ENCODE results near the gene NELFCD. TPM values are rescaled to one million over a fixed set of nuclear protein-coding genes. Genes with fewer than 3 reads are reported as not detected.

The NELFCD gene
- total RNA-seq = 10 to 100 TPM; 24.5 to 27.5 TPM

GRCh38 chr20:58980711-58981627 is at the start of gene NELFCD:
Gene NELFCD (plus strand): TSS chr20:58981256. CDS start chr20:58981310, 54 bp downstream.
- H3K4me1 ChIP-seq = peaks cover 0 to 36% of the 10 kb centered on the region in 2 donors
- no peak for TF ChIP-seq CTCF (IDR thresholded peaks at IDR 0.05)
- peaks cover 0 to 3% of the 10 kb centered on the region in 2 donors for H3K9me3 ChIP-seq
- H3K27me3 ChIP-seq = no peaks in the 10 kb centered on the region
- H3K4me3 ChIP-seq = peak within 1 kb of the TSS; percentile 69 to 82
- no peaks in the 10 kb centered on the region for H3K36me3 ChIP-seq
- DNase-seq (ENCODE audit: low spot score) = peak; percentile 75
- H3K27ac ChIP-seq = peak within 1 kb of the TSS; percentile 71 to 86

GRCh38 chr20:58932170-58932569 is 48.9 kb upstream of the NELFCD start:
- H3K4me1 ChIP-seq = no peaks in the 10 kb centered on the region
- no peak overlapping the region for H3K27ac ChIP-seq
- TF ChIP-seq CTCF (IDR thresholded peaks at IDR 0.05) = no peak
- H3K36me3 ChIP-seq = no peaks in the 10 kb centered on the region
- H3K9me3 ChIP-seq = peaks cover 0 to 5% of the 10 kb centered on the region in 2 donors
- no peak overlapping the region for H3K4me3 ChIP-seq
- H3K27me3 ChIP-seq = no peaks in the 10 kb centered on the region
- no peak for DNase-seq (ENCODE audit: low spot score)

GRCh38 chr20:58938078-58938477 is 43.0 kb upstream of the NELFCD start:
- no peak for DNase-seq (ENCODE audit: low spot score)
- TF ChIP-seq CTCF (IDR thresholded peaks at IDR 0.05) = no peak
- H3K36me3 ChIP-seq = no peaks in the 10 kb centered on the region
- no peaks in the 10 kb centered on the region for H3K4me1 ChIP-seq
- H3K4me3 ChIP-seq = no peak overlapping the region
- peaks cover 0 to 5% of the 10 kb centered on the region in 2 donors for H3K9me3 ChIP-seq
- H3K27ac ChIP-seq = no peak overlapping the region
- no peaks in the 10 kb centered on the region for H3K27me3 ChIP-seq

- Histone ChIP-seq H3K36me3 (no peaks in the 10 kb centered on the region), H3K27ac (no peak overlapping the region), H3K27me3 (no peaks in the 10 kb centered on the region), H3K4me3 (no peak overlapping the region), H3K9me3 (peaks cover 0 to 5% of the 10 kb centered on the region in 2 donors), H3K4me1 (no peaks in the 10 kb centered on the region)
- no peak for DNase-seq (ENCODE audit: low spot score)
- no peak for TF ChIP-seq CTCF (IDR thresholded peaks at IDR 0.05)
Measured at GRCh38 chr20:58938541-58938940, 42.5 kb upstream of the NELFCD start.

GRCh38 chr20:58941471-58941870 is 39.6 kb upstream of the NELFCD start:
- H3K27me3 ChIP-seq = no peaks in the 10 kb centered on the region
- H3K4me1 ChIP-seq = no peaks in the 10 kb centered on the region
- no peak for DNase-seq (ENCODE audit: low spot score)
- no peak overlapping the region for H3K4me3 ChIP-seq
- H3K36me3 ChIP-seq = no peaks in the 10 kb centered on the region
- no peak overlapping the region for H3K27ac ChIP-seq
- peaks cover 0 to under 1% of the 10 kb centered on the region in 2 donors for H3K9me3 ChIP-seq
- TF ChIP-seq CTCF (IDR thresholded peaks at IDR 0.05) = no peak

All from right atrium auricular region (tissue), 2 donors.